Esophagus muscularis mucosa (tissue), 4 donors: ENCODE data around the gene CSAD. TPM values are rescaled to one million over a fixed set of nuclear protein-coding genes. Genes with fewer than 3 reads are reported as not detected.
"Not testable (repeated sequence)": the region's sequence is repeated elsewhere in the genome, so short reads cannot be mapped to it uniquely, and the experiment has no call there.

Source experiments
- DNase-seq: peaks from one replicate; pipeline ENCODE4 v3.0.0-alpha.2; 2017; ENCODE audit errors: extremely low spot score
- H3K27ac ChIP-seq, 4 donors: fragments of 200-600 bp; sonication (generic); replicated peaks in 1 of 4; 1 replicate in 3 of 4; 2 replicates in 1 of 4; pipeline ENCODE4 v1.5.1; 2016 to 2019; ENCODE audit warnings: mild to moderate bottlenecking in 1 of 4
- H3K27me3 ChIP-seq, 4 donors: fragments of 200-600 bp; sonication (generic); one replicate each; pipeline versions ENCODE4 v1.5.1 to v1.6.0; 2016 to 2019
- H3K36me3 ChIP-seq, 4 donors: fragments of 200-600 bp; sonication (generic); one replicate each; pipeline ENCODE4 v1.5.1; 2016 to 2019
- H3K4me1 ChIP-seq, 4 donors: fragments of 200-600 bp; sonication (generic); one replicate each; pipeline ENCODE4 v1.5.1; 2016 to 2019
- H3K4me3 ChIP-seq, 4 donors: fragments of 200-600 bp; sonication (generic); 1 replicate in 2 of 4; 2 replicates in 2 of 4; pipeline ENCODE4 v1.5.1; 2016 to 2019; ENCODE audit warnings: mild to moderate bottlenecking in 4 of 4, moderate library complexity in 1 of 4
- H3K9me3 ChIP-seq, 4 donors: fragments of 200-600 bp; sonication (generic); 1 replicate in 3 of 4; 2 replicates in 1 of 4; pipeline ENCODE4 v1.5.1; 2016 to 2019
- EP300 ChIP-seq: sonication (generic); formaldehyde crosslinking; IDR thresholded peaks from one replicate; pipeline ENCODE4 v1.6.1; 2017; ENCODE audit warnings: antibody characterized with exemption
- POLR2A ChIP-seq: fragments of 450-650 bp; IDR thresholded peaks from one replicate; pipeline ENCODE4 v1.6.1; 2017; ENCODE audit warnings: antibody characterized with exemption, moderate library complexity, mild to moderate bottlenecking, low read depth
- POLR2AphosphoS5 ChIP-seq, 2 donors: sonication (generic); formaldehyde crosslinking; IDR thresholded peaks; one replicate each; pipeline ENCODE4 v1.6.1; 2017; ENCODE audit warnings: antibody characterized with exemption in 2 of 2
- WGBS: methylation state at CpG from one replicate; pipeline ENCODE4 v1.1.5; 2018; 5-methylcytosine and 5-hydroxymethylcytosine counted together
- intact Hi-C: fragments of 100-400 bp; cut with DNase I; formaldehyde crosslinking; loops from one replicate; pipeline ENCODE4 v1.15.1; 2023
- total RNA-seq, 4 donors: library from RNA; depleted of rRNA; stranded (reverse); fragments of >200 nt; gene quantifications; one replicate each; pipeline versions ENCODE4 v1.1.0 to v1.2.1, GENCODE V29; 2016
- TF ChIP-seq, protein P1 (sequence below), 3 experiments: fragments of 200-600 bp in 2 of 3; fragments of 450-650 bp in 1 of 3; sonication (generic) in 2 of 3; IDR thresholded peaks; one replicate each; pipeline ENCODE4 v1.5.1; 2017 to 2019; ENCODE audit warnings: antibody characterized with exemption in 3 of 3, mild to moderate bottlenecking in 2 of 3, moderate library complexity in 1 of 3

The CSAD gene
- total RNA-seq, 4 donors from 2014 or later = 10.8 to 27.8 (median 15.0) TPM

DNA sequence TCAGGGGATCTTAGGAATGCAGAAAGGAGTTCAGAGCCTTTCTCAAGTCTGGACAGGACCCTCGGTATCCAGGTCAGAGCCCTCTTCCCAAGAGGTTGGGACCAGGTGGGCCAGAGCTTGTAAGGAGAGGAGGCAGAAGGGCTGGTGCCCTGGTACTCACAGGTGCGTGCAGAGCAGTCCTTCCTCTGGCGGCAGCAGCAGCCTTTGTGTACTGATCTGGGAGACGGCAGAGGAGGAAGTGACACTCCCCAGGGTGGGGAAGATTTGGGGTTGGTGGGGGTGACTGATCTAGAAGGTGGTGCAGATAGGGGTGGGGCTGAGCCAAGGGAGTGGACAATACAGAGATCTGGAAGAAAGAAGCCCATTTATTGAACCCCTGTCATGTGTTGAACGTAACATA, 26.3 kb upstream of the CSAD start, which contains the start of gene ITGB7:
Gene ITGB7, minus strand, starts transcription at position 210 of the 400 bp plus-strand sequence. CDS start 6,808 bp downstream, outside the sequence.
- WGBS = 64% methylated on average over 5 of the region's 5 CpGs
- DNase-seq = no peak
- H3K36me3 ChIP-seq = peaks cover 15 to 25% (median 23%) of the 10 kb centered on the region in 4 donors
- H3K9me3 ChIP-seq = no peaks in the 10 kb centered on the region
- H3K27ac ChIP-seq = no peak within 1 kb of the TSS
- intact Hi-C loops = no loop called here
- peaks cover 7 to 16% (median 15%) of the 10 kb centered on the region in 4 donors for H3K4me1 ChIP-seq
- TF ChIP-seq POLR2AphosphoS5 (IDR thresholded peaks at IDR 0.05) (no peak), EP300 (no peak), POLR2A (no peak)
- TF ChIP-seq, protein P1, sequence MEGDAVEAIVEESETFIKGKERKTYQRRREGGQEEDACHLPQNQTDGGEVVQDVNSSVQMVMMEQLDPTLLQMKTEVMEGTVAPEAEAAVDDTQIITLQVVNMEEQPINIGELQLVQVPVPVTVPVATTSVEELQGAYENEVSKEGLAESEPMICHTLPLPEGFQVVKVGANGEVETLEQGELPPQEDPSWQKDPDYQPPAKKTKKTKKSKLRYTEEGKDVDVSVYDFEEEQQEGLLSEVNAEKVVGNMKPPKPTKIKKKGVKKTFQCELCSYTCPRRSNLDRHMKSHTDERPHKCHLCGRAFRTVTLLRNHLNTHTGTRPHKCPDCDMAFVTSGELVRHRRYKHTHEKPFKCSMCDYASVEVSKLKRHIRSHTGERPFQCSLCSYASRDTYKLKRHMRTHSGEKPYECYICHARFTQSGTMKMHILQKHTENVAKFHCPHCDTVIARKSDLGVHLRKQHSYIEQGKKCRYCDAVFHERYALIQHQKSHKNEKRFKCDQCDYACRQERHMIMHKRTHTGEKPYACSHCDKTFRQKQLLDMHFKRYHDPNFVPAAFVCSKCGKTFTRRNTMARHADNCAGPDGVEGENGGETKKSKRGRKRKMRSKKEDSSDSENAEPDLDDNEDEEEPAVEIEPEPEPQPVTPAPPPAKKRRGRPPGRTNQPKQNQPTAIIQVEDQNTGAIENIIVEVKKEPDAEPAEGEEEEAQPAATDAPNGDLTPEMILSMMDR (IDR thresholded peaks at IDR 0.05) = no peak
- H3K27me3 ChIP-seq = no peaks in the 10 kb centered on the region
- H3K4me3 ChIP-seq = no peak within 1 kb of the TSS

- no peak for DNase-seq
- Histone ChIP-seq H3K4me1 (peaks cover 7 to 16% (median 15%) of the 10 kb centered on the region in 4 donors), H3K27me3 (no peaks in the 10 kb centered on the region), H3K27ac (no peak overlapping the region), H3K9me3 (no peaks in the 10 kb centered on the region), H3K4me3 (no peak overlapping the region), H3K36me3 (peaks cover 3 to 13% (median 11%) of the 10 kb centered on the region in 4 donors)
- 53% methylated on average over 7 of the region's 7 CpGs for WGBS
- TF ChIP-seq, protein P1 (IDR thresholded peaks at IDR 0.05) = no peak
- TF ChIP-seq EP300 (no peak), POLR2A (no peak), POLR2AphosphoS5 (IDR thresholded peaks at IDR 0.05) (no peak)
- intact Hi-C loops = no loop called here
These were observed 25.2 kb upstream of the CSAD start for GRCh38 chr12:53205747-53206419.

DNA sequence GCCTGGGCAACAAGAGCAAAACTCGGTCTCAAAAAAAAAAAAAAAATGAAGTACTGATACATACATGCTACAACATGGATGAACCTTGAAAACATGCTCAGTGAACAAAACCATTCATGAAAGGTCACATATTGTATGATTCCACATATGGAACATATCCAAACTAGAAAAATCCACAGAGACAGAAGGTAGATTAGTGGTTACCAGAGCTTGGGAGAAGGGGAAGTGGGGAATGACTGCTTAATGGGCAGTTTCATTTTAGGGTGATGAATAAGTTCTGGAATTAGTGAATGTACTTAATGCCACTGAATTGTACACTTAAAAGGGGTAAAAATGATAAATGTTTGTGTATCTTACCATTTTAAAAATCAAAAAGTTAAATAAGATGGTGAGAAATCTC, 23.6 kb upstream of the CSAD start:
- TF ChIP-seq EP300 = no peak

GRCh38 chr12:53202316-53202715, 21.6 kb upstream of the CSAD start:
- H3K9me3 ChIP-seq, H3K36me3 ChIP-seq, H3K27ac ChIP-seq, DNase-seq, H3K27me3 ChIP-seq, intact Hi-C loops, H3K4me3 ChIP-seq: not testable (repeated sequence)
- H3K4me1 ChIP-seq = peaks cover 7 to 11% (median 10%) of the 10 kb centered on the region in 4 donors
- 95% methylated on average over 7 of the region's 7 CpGs for WGBS

More for the DNA sequence above, 23.6 kb upstream of the CSAD start:
- peaks cover 7 to 16% (median 14%) of the 10 kb centered on the region in 4 donors for H3K4me1 ChIP-seq
- intact Hi-C loops = no loop called here
- WGBS = 82% methylated on average over 1 of the region's 1 CpG
- no peaks in the 10 kb centered on the region for H3K9me3 ChIP-seq
- H3K4me3 ChIP-seq = no peak overlapping the region
- DNase-seq = no peak
- H3K27ac ChIP-seq = no peak overlapping the region
- no peaks in the 10 kb centered on the region for H3K36me3 ChIP-seq
- H3K27me3 ChIP-seq = no peaks in the 10 kb centered on the region

DNA sequence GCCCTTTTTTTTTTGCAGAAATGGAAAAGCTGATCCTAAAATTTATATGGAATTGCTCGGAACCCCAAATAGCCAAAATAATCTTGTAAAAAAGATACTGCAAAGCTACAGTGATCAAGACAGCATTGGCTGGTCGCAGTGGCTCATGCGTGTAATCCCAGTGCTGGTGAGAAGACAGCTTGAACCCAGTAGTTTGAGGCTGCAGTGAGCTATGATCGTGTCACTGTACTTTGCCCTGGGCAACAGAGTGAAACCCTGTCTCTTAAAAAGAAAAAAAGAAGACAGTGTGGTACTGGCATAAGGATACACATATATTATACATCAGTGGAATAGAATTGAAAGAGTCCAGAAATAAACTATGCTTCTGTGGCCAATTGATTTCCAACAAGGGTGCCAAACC, 20.9 kb upstream of the CSAD start:
- intact Hi-C loops = no loop called here
- DNase-seq = no peak

GRCh38 chr12:53201177-53201541, 20.4 kb upstream of the CSAD start:
- peaks cover 10 to 18% (median 13%) of the 10 kb centered on the region in 4 donors for H3K4me1 ChIP-seq
- H3K4me3 ChIP-seq = no peak overlapping the region
- H3K36me3 ChIP-seq = no peaks in the 10 kb centered on the region
- TF ChIP-seq EP300 (no peak), POLR2AphosphoS5 (IDR thresholded peaks at IDR 0.05) (no peak), POLR2A (no peak)
- TF ChIP-seq, protein P1 (IDR thresholded peaks at IDR 0.05) = no peak
- intact Hi-C loops = no loop called here
- WGBS = 65% methylated on average over 1 of the region's 1 CpG
- no peak for DNase-seq
- no peaks in the 10 kb centered on the region for H3K9me3 ChIP-seq
- H3K27me3 ChIP-seq = no peaks in the 10 kb centered on the region
- H3K27ac ChIP-seq = no peak overlapping the region

More for the DNA sequence above, 20.9 kb upstream of the CSAD start:
- TF ChIP-seq EP300 = no peak
- peaks cover 10 to 18% (median 13%) of the 10 kb centered on the region in 4 donors for H3K4me1 ChIP-seq
- no peaks in the 10 kb centered on the region for H3K9me3 ChIP-seq
- H3K4me3 ChIP-seq = no peak overlapping the region
- H3K36me3 ChIP-seq = no peaks in the 10 kb centered on the region
- H3K27me3 ChIP-seq = no peaks in the 10 kb centered on the region
- no peak overlapping the region for H3K27ac ChIP-seq
- 92% methylated on average over 4 of the region's 4 CpGs for WGBS
